ENCODE data around the gene SEMA6C.

The SEMA6C gene

DNA sequence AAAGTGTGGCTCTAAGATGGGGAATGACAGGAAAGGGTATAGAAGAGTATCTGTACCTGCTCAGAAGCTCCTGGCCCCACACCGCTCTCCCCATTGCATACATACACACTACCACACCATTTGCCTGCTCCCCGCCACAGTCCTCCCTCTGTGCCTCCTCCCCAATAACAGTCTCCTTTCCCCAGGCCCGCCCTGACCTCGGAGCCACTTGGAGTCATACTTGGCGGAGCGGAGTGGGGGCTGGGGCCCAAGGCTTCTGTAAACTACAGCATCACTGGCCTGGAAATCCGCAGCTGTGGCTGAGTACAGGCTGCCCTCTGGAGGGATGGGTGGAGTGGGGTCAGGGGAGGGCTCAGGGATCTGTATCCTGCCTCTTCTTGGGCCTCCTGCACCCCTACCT lies 8.6 kb downstream of the SEMA6C start:
- no peak for TF ChIP-seq EZH2phosphoT487 (conservative IDR thresholded peaks at IDR 0.05; ENCODE audit: low read length)
- TF ChIP-seq, protein P1, sequence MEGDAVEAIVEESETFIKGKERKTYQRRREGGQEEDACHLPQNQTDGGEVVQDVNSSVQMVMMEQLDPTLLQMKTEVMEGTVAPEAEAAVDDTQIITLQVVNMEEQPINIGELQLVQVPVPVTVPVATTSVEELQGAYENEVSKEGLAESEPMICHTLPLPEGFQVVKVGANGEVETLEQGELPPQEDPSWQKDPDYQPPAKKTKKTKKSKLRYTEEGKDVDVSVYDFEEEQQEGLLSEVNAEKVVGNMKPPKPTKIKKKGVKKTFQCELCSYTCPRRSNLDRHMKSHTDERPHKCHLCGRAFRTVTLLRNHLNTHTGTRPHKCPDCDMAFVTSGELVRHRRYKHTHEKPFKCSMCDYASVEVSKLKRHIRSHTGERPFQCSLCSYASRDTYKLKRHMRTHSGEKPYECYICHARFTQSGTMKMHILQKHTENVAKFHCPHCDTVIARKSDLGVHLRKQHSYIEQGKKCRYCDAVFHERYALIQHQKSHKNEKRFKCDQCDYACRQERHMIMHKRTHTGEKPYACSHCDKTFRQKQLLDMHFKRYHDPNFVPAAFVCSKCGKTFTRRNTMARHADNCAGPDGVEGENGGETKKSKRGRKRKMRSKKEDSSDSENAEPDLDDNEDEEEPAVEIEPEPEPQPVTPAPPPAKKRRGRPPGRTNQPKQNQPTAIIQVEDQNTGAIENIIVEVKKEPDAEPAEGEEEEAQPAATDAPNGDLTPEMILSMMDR (IDR thresholded peaks at IDR 0.05; ENCODE audit: insufficient read depth, low read length, poor library complexity, severe bottlenecking) = no peak
- Histone ChIP-seq H3F3A (ENCODE audit: insufficient read depth) (no peaks in the 10 kb centered on the region), H3K9me2 (replicated peaks; ENCODE audit: insufficient read depth, low read length) (no peaks in the 10 kb centered on the region), H3K9me3 (ENCODE audit: insufficient read depth, low read length) (no peaks in the 10 kb centered on the region), H3K27me3 (ENCODE audit: low read length) (no peaks in the 10 kb centered on the region), H4K20me1 (ENCODE audit: low read depth, low read length) (no peaks in the 10 kb centered on the region), H3K4me3 (ENCODE audit: insufficient read depth, low read length, poor library complexity, severe bottlenecking) (no peak overlapping the region), H3K9ac (ENCODE audit: low read length) (no peak overlapping the region), H3K4me2 (ENCODE audit: low read depth, low read length, poor library complexity, severe bottlenecking) (no peak overlapping the region), H3K79me2 (ENCODE audit: insufficient read depth, low read length) (no peaks in the 10 kb centered on the region), H3K36me3 (ENCODE audit: low read length) (no peaks in the 10 kb centered on the region), H2AFZ (ENCODE audit: low read depth, low read length, severe bottlenecking) (no peak overlapping the region), H3K27ac (ENCODE audit: low read depth, low read length) (no peak overlapping the region)

DNA sequence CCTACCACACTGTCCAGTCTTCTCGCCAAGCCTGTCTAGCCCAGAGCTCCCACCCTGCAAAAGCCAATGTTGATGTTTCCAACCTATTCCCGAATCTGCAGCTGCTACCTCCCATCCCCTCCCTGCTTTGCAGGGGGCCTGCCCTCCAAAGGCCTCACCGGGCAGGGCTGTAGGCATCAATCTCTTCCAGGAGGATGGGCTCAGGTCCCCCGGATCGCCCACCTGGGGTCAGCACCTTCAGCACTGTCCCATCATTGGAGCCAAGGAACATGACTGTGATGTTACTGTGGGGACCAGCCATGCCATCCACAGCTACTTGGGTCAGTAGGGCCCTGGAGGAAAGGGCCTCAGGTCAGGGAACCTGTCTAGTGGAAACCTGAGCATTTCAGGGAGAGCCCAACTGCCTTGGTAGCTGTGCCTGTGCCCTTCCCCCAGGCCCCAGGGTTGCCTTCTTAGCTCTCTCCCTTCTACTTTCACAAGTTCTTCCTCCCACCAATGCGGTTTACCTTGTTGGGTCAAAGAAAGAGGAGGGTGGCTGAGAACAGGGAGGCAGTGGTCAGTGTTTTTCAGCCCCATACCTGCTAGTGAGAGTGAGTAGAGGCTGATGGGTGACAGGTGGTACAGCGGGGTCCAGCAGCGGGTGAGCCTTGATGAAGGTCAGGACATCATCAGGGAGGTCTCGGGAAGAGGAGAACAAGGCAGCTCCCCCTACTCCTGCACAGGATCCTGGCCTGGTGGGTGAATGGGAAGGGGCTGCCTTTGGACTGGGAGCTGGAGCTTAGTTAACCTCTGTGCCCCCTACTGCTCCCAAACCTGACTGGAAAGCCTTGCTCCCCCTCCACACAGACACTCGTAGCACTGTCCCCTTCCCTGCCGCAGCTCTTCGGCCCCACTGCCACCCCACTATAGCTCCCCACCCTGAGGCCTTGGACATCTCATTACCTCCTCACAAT lies 10.7 kb downstream of the SEMA6C start:
- no peaks in the 10 kb centered on the region for H3F3A ChIP-seq (ENCODE audit: insufficient read depth)
- no peak overlapping the region for H3K4me2 ChIP-seq (ENCODE audit: low read depth, low read length, poor library complexity, severe bottlenecking)
- TF ChIP-seq, protein P1 (IDR thresholded peaks at IDR 0.05; ENCODE audit: insufficient read depth, low read length, poor library complexity, severe bottlenecking) = no peak
- TF ChIP-seq EZH2phosphoT487 (conservative IDR thresholded peaks at IDR 0.05; ENCODE audit: low read length) = no peak
- no peaks in the 10 kb centered on the region for H3K9me3 ChIP-seq (ENCODE audit: insufficient read depth, low read length)
- no peaks in the 10 kb centered on the region for H4K20me1 ChIP-seq (ENCODE audit: low read depth, low read length)
- no peak overlapping the region for H3K9ac ChIP-seq (ENCODE audit: low read length)
- H3K27ac ChIP-seq (ENCODE audit: low read depth, low read length) = no peak overlapping the region
- no peaks in the 10 kb centered on the region for H3K9me2 ChIP-seq (replicated peaks; ENCODE audit: insufficient read depth, low read length)
- H2AFZ ChIP-seq (ENCODE audit: low read depth, low read length, severe bottlenecking) = no peak overlapping the region
- no peaks in the 10 kb centered on the region for H3K79me2 ChIP-seq (ENCODE audit: insufficient read depth, low read length)
- H3K36me3 ChIP-seq (ENCODE audit: low read length) = no peaks in the 10 kb centered on the region
- no peak overlapping the region for H3K4me3 ChIP-seq (ENCODE audit: insufficient read depth, low read length, poor library complexity, severe bottlenecking)
- no peaks in the 10 kb centered on the region for H3K27me3 ChIP-seq (ENCODE audit: low read length)

DNA sequence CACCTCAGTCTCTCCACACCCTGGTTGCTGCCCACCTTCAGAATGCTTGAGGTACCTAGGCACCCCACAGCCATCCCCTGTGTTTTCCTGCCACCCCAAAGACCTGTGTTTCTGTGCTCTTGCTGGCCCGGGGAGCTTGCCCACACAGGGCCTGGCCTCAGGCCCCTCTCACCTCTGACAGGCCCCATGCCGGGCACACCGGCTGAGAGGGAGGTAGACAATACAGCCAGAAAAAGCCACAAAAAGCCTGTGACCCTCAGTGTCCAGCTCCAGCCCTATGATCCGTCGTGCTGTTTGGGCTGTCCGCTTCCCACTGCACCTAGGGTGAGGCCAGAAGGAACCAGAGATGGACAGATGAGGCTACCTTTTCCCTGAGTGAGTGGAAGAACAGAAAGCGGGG lies 11.4 kb downstream of the SEMA6C start:
- TF ChIP-seq, protein P1 (IDR thresholded peaks at IDR 0.05; ENCODE audit: insufficient read depth, low read length, poor library complexity, severe bottlenecking) = no peak
- no peak for TF ChIP-seq EZH2phosphoT487 (conservative IDR thresholded peaks at IDR 0.05; ENCODE audit: low read length)
- H2AFZ ChIP-seq (ENCODE audit: low read depth, low read length, severe bottlenecking) = no peak overlapping the region
- no peaks in the 10 kb centered on the region for H3K9me2 ChIP-seq (replicated peaks; ENCODE audit: insufficient read depth, low read length)
- no peaks in the 10 kb centered on the region for H3K27me3 ChIP-seq (ENCODE audit: low read length)
- no peak overlapping the region for H3K27ac ChIP-seq (ENCODE audit: low read depth, low read length)
- no peaks in the 10 kb centered on the region for H4K20me1 ChIP-seq (ENCODE audit: low read depth, low read length)
- H3K79me2 ChIP-seq (ENCODE audit: insufficient read depth, low read length) = no peaks in the 10 kb centered on the region
- H3K36me3 ChIP-seq (ENCODE audit: low read length) = no peaks in the 10 kb centered on the region
- no peak overlapping the region for H3K9ac ChIP-seq (ENCODE audit: low read length)
- no peaks in the 10 kb centered on the region for H3K9me3 ChIP-seq (ENCODE audit: insufficient read depth, low read length)
- no peak overlapping the region for H3K4me2 ChIP-seq (ENCODE audit: low read depth, low read length, poor library complexity, severe bottlenecking)
- no peaks in the 10 kb centered on the region for H3F3A ChIP-seq (ENCODE audit: insufficient read depth)
- H3K4me3 ChIP-seq (ENCODE audit: insufficient read depth, low read length, poor library complexity, severe bottlenecking) = no peak overlapping the region

Measured in SU-DHL-6 (cell line).